Progenitor cell of endocrine pancreas (in vitro differentiated cells): ENCODE measurements around the gene MAML2. TPM values are rescaled to one million over a fixed set of nuclear protein-coding genes. Genes with fewer than 3 reads are reported as not detected.

Source experiments
- DNase-seq: peaks from one replicate; pipeline ENCODE4 v3.0.0; 2021; ENCODE audit warnings: low spot score; ENCODE audit not compliant: unreplicated experiment
- H3K27ac Mint-ChIP-seq: 2 replicates; pipeline ENCODE4 v1.8.0; 2021; ENCODE audit warnings: mild to moderate bottlenecking, moderate library complexity, mixed read lengths
- H3K27me3 Mint-ChIP-seq: 2 replicates; pipeline ENCODE4 v1.8.0; 2021; ENCODE audit warnings: mixed read lengths
- H3K36me3 Mint-ChIP-seq: 2 replicates; pipeline ENCODE4 v1.8.0; 2022; ENCODE audit warnings: mixed read lengths; ENCODE audit not compliant: insufficient read depth
- H3K4me1 Mint-ChIP-seq: 2 replicates; pipeline ENCODE4 v1.8.0; 2021; ENCODE audit warnings: low read depth, mixed read lengths
- H3K4me3 Mint-ChIP-seq: 2 replicates; pipeline ENCODE4 v1.8.0; 2021; ENCODE audit warnings: low read depth, mild to moderate bottlenecking, moderate library complexity, mixed read lengths
- H3K9me3 Mint-ChIP-seq: 2 replicates; pipeline ENCODE4 v1.8.0; 2021; ENCODE audit warnings: low read depth, mixed read lengths
- CTCF ChIP-seq: fragments of 200-600 bp; sonication (generic); IDR thresholded peaks from one replicate; pipeline ENCODE4 v1.5.0; 2021; ENCODE audit warnings: antibody characterized with exemption, mild to moderate bottlenecking; ENCODE audit not compliant: unreplicated experiment
- total RNA-seq: library from RNA; stranded (reverse); gene quantifications from 2 replicates; pipeline ENCODE4 v1.2.1, GENCODE V29; 2021

MAML2 gene
- total RNA-seq, 1 donor from 2014 or later, result 17.6 TPM

GRCh38 chr11:96169250-96169649 lies 173.7 kb downstream of the MAML2 start:
- H3K4me1 Mint-ChIP-seq, result peaks cover 27% of the 10 kb centered on the region
- H3K4me3 Mint-ChIP-seq, result no peak overlapping the region
- H3K27ac Mint-ChIP-seq, result peak overlapping the region; percentile 62
- peaks cover 7% of the 10 kb centered on the region for H3K36me3 Mint-ChIP-seq
- peaks cover 2% of the 10 kb centered on the region for H3K9me3 Mint-ChIP-seq
- DNase-seq, result no peak
- H3K27me3 Mint-ChIP-seq, result no peaks in the 10 kb centered on the region
- no peak for TF ChIP-seq CTCF

DNA sequence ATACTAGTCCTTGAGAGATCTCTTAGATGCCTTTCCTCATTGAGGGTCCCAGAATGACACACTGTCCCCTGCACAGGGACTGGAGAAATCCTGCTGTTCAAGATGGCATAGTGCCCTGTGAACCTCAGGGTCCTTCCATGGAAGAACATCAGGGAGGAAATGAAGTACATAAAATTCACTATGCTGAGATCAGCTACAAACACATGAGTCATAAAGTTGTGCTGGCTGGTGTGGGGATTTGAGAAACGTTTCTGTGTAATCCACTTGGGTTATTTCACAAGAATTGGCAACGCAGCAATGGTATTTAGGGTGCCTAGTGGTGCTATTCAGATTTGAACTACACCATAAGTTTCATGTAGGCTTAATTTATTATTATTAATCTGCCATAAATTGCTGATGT lies 174.4 kb downstream of the MAML2 start:
- no peak for TF ChIP-seq CTCF
- Mint-ChIP-seq H3K27me3 (no peaks in the 10 kb centered on the region), H3K4me3 (no peak overlapping the region), H3K4me1 (peaks cover 27% of the 10 kb centered on the region), H3K36me3 (peaks cover 5% of the 10 kb centered on the region), H3K9me3 (peaks cover 2% of the 10 kb centered on the region), H3K27ac (peak overlapping the region; percentile 39)
- no peak for DNase-seq

GRCh38 chr11:96167787-96168186 lies 175.2 kb downstream of the MAML2 start:
- Mint-ChIP-seq H3K27ac (no peak overlapping the region), H3K9me3 (peaks cover 2% of the 10 kb centered on the region), H3K4me1 (peaks cover 27% of the 10 kb centered on the region)

GRCh38 chr11:96167203-96167758 lies 175.7 kb downstream of the MAML2 start:
- Mint-ChIP-seq H3K27me3 (no peaks in the 10 kb centered on the region), H3K9me3 (peaks cover 2% of the 10 kb centered on the region), H3K4me1 (peaks cover 27% of the 10 kb centered on the region), H3K27ac (no peak overlapping the region), H3K36me3 (peaks cover 4% of the 10 kb centered on the region), H3K4me3 (no peak overlapping the region)
- no peak for DNase-seq
- no peak for TF ChIP-seq CTCF

More at GRCh38 chr11:96167787-96168186, 175.2 kb downstream of the MAML2 start:
- Mint-ChIP-seq H3K27me3 (no peaks in the 10 kb centered on the region), H3K36me3 (peaks cover 4% of the 10 kb centered on the region), H3K4me3 (no peak overlapping the region)
- no peak for DNase-seq
- no peak for TF ChIP-seq CTCF

DNA sequence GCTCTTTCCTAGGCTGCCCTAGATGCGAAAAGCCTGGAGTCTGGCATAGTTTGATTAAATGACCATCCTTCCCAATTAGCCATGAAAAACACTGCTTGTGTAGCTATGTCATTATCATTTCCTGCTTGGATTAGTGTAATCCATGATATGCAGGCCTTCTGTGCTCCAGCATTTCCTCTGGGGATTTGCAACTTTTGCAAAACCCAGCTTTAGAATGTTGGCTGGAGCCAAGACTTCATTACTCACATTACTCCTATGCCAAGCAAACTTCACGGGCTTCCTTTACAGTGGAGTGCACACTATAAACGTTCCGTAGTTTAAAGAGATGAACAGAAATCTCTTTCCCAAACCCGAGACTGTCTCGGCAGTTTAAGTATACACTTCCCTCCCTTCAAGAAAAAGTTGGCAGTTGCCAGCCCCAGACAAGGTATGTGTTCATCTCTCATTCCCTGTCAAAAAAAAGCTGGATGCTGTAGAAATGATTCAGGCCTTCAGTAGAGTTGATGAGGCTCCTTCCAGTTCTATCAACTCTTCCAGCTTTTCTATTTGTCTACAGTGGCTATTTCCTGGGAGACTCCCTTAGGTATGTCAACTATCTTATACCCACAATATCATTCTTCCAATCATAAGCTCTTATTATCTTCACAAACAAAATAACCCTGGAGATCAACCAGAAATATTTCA lies 180.0 kb downstream of the MAML2 start:
- Mint-ChIP-seq H3K9me3 (no peaks in the 10 kb centered on the region), H3K4me3 (no peak overlapping the region), H3K4me1 (peaks cover 23% of the 10 kb centered on the region), H3K36me3 (peaks cover 3% of the 10 kb centered on the region), H3K27me3 (no peaks in the 10 kb centered on the region), H3K27ac (no peak overlapping the region)
- no peak for TF ChIP-seq CTCF
- no peak for DNase-seq
